Liver (tissue), 9 donors: ENCODE data around the gene GSTA2. TPM values are rescaled to one million over a fixed set of nuclear protein-coding genes. Genes with fewer than 3 reads are reported as not detected.

Experiments
- DNase-seq: peaks from one replicate; pipeline ENCODE4 v3.0.0-alpha.2; 2017; ENCODE audit warnings: low spot score
- H3K27ac ChIP-seq, 2 donors: one replicate each; pipeline ENCODE4 v1.7.0; 2013; ENCODE audit warnings: inconsistent platforms in 2 of 2, low read length in 2 of 2, control low read depth in 1 of 2, low read depth in 1 of 2, mild to moderate bottlenecking in 1 of 2
- H3K27me3 ChIP-seq, 4 donors: one replicate each; pipeline versions ENCODE4 v1.6.1 to v1.7.0; 2013; ENCODE audit warnings: low read length in 3 of 4, inconsistent platforms in 1 of 4, mild to moderate bottlenecking in 1 of 4, moderate library complexity in 1 of 4; ENCODE audit not compliant: control insufficient read depth in 4 of 4, insufficient read depth in 4 of 4
- H3K36me3 ChIP-seq, 4 donors: one replicate each; pipeline versions ENCODE4 v1.6.1 to v1.7.0; 2013; ENCODE audit warnings: low read length in 3 of 4, mild to moderate bottlenecking in 3 of 4, low read depth in 1 of 4, moderate library complexity in 1 of 4; ENCODE audit not compliant: control insufficient read depth in 4 of 4, insufficient read depth in 3 of 4
- H3K4me1 ChIP-seq, 4 donors: one replicate each; pipeline versions ENCODE4 v1.6.1 to v1.7.0; 2013; ENCODE audit warnings: low read length in 3 of 4, mild to moderate bottlenecking in 3 of 4, moderate library complexity in 1 of 4; ENCODE audit not compliant: control insufficient read depth in 4 of 4, insufficient read depth in 4 of 4
- H3K4me3 ChIP-seq, 3 donors: one replicate each; pipeline versions ENCODE4 v1.6.1 to v1.7.0; 2013; ENCODE audit warnings: low read length in 3 of 3, control low read depth in 1 of 3, low read depth in 1 of 3, mild to moderate bottlenecking in 1 of 3
- H3K9ac ChIP-seq, 2 donors: one replicate each; pipeline ENCODE4 v1.7.0; 2013; ENCODE audit warnings: low read length in 2 of 2, mild to moderate bottlenecking in 2 of 2, moderate library complexity in 2 of 2, control low read depth in 1 of 2, low read depth in 1 of 2
- H3K9me3 ChIP-seq, 4 donors: one replicate each; pipeline versions ENCODE4 v1.6.1 to v1.7.0; 2013; ENCODE audit warnings: low read length in 3 of 4; ENCODE audit not compliant: control insufficient read depth in 4 of 4
- ATF3 ChIP-seq: IDR thresholded peaks from 2 replicates; pipeline ENCODE4 v1.6.1; 2016; ENCODE audit warnings: antibody characterized with exemption
- CTCF ChIP-seq: fragments of 150-350 bp; IDR thresholded peaks from 2 replicates; pipeline ENCODE4 v1.5.1; 2017; ENCODE audit warnings: improper control_type of control experiment, low read depth, low read length; ENCODE audit not compliant: missing input control
- EGR1 ChIP-seq, 2 donors: IDR thresholded peaks; 2 replicates each; pipeline ENCODE4 v1.6.1; 2016 to 2018; ENCODE audit warnings: antibody characterized with exemption in 2 of 2, low read depth in 2 of 2
- FOXA1 ChIP-seq: IDR thresholded peaks from 2 replicates; pipeline ENCODE4 v1.6.1; 2016; ENCODE audit warnings: antibody characterized with exemption
- GABPA ChIP-seq, 2 donors: IDR thresholded peaks in 1 of 2; conservative IDR thresholded peaks in 1 of 2; 2 replicates each; pipeline ENCODE4 v1.6.1; 2016; ENCODE audit warnings: antibody characterized with exemption in 2 of 2, mild to moderate bottlenecking in 1 of 2, moderate library complexity in 1 of 2
- HNF4A ChIP-seq, 2 donors: conservative IDR thresholded peaks; 2 replicates each; pipeline ENCODE4 v1.6.1; 2016; ENCODE audit warnings: antibody characterized with exemption in 2 of 2, mild to moderate bottlenecking in 2 of 2
- HNF4G ChIP-seq: IDR thresholded peaks from 2 replicates; pipeline ENCODE4 v1.6.1; 2016; ENCODE audit warnings: antibody characterized with exemption
- JUND ChIP-seq, 2 donors: IDR thresholded peaks; 2 replicates each; pipeline ENCODE4 v1.6.1; 2016; ENCODE audit warnings: antibody characterized with exemption in 2 of 2
- MAX ChIP-seq: IDR thresholded peaks from 2 replicates; pipeline ENCODE4 v1.6.1; 2016; ENCODE audit warnings: antibody characterized with exemption
- NR2F2 ChIP-seq: IDR thresholded peaks from 2 replicates; pipeline ENCODE4 v1.6.1; 2016; ENCODE audit warnings: antibody characterized with exemption
- RAD21 ChIP-seq, 2 donors: IDR thresholded peaks; 2 replicates each; pipeline ENCODE4 v1.6.1; 2016; ENCODE audit warnings: antibody characterized with exemption in 2 of 2, mild to moderate bottlenecking in 2 of 2
- REST ChIP-seq: IDR thresholded peaks from 2 replicates; pipeline ENCODE4 v1.6.1; 2016; ENCODE audit warnings: antibody characterized with exemption, mild to moderate bottlenecking
- RXRA ChIP-seq, 2 donors: IDR thresholded peaks; 2 replicates each; pipeline ENCODE4 v1.6.1; 2017 to 2018; ENCODE audit warnings: antibody characterized with exemption in 2 of 2, mild to moderate bottlenecking in 1 of 2
- TAF1 ChIP-seq: conservative IDR thresholded peaks from 2 replicates; pipeline ENCODE4 v1.6.1; 2016; ENCODE audit warnings: antibody characterized with exemption, mild to moderate bottlenecking
- YY1 ChIP-seq: IDR thresholded peaks from 2 replicates; pipeline ENCODE4 v1.6.1; 2016; ENCODE audit warnings: antibody characterized with exemption, mild to moderate bottlenecking
- ZBTB33 ChIP-seq: IDR thresholded peaks from 2 replicates; pipeline ENCODE4 v1.6.1; 2016; ENCODE audit warnings: antibody characterized with exemption
- WGBS: extraction: QIAGEN DNeasy Blood & Tissue Kit; methylation state at CpG from one replicate; pipeline ENCODE4 v1.1.7; 2013; 5-methylcytosine and 5-hydroxymethylcytosine counted together
- polyA plus RNA-seq, 2 donors: library from polyadenylated mRNA; stranded (reverse) in 1 of 2; unstranded in 1 of 2; fragments of 200-250 nt in 1 of 2; fragments of >200 nt in 1 of 2; fragmentation: Nextera tagmentation in 1 of 2; extraction: Ambion mirVana in 1 of 2; gene quantifications; one replicate each; pipeline versions ENCODE4 v1.2.1 to v1.2.3, GENCODE V29; 2013 to 2015
- total RNA-seq, 2 donors: library from RNA; depleted of rRNA; stranded (reverse); fragments of >200 nt; gene quantifications; one replicate each; pipeline ENCODE4 v1.2.3, GENCODE V29; 2014
- donor health status: healthy.
- donor health status: healthy.
- donor health status: healthy.
- donor health status: healthy.
- donor health status: healthy.

GSTA2 gene
- total and polyA plus RNA-seq, 4 donors = 1.4 to 110 (median 2.1) TPM

GRCh38 chr6:52746213-52746612, 17.1 kb downstream of the GSTA2 start:
- H3K27me3 ChIP-seq = no peaks in the 10 kb centered on the region
- no peaks in the 10 kb centered on the region for H3K9me3 ChIP-seq
- peaks cover 0 to 10% (median 3%) of the 10 kb centered on the region in 4 donors for H3K36me3 ChIP-seq
- 36% methylated on average over 4 of the region's 4 CpGs for WGBS
- H3K9ac ChIP-seq = no peak overlapping the region
- peaks cover 2 to 41% (median 33%) of the 10 kb centered on the region in 4 donors for H3K4me1 ChIP-seq
- TF ChIP-seq MAX (no peak), CTCF (no peak), RXRA (IDR thresholded peaks at IDR 0.05) (no peak), YY1 (no peak), RAD21 (IDR thresholded peaks at IDR 0.05) (no peak), ATF3 (no peak), TAF1 (no peak), EGR1 (IDR thresholded peaks at IDR 0.05; ENCODE audit: low read depth in 2 of 2) (no peak), ZBTB33 (no peak), REST (no peak), HNF4A (conservative IDR thresholded peaks at IDR 0.05) (no peak), HNF4G (no peak), JUND (IDR thresholded peaks at IDR 0.05) (no peak)
- no peak overlapping the region for H3K4me3 ChIP-seq
- DNase-seq = no peak
- peak overlapping the region in 1 of 2 donors; percentile 38 for H3K27ac ChIP-seq

- H3K27ac ChIP-seq = peak overlapping the region in 1 of 2 donors; percentile 38
- peaks cover 0 to 6% (median 1%) of the 10 kb centered on the region in 4 donors for H3K36me3 ChIP-seq
- no peak for DNase-seq
- H3K4me3 ChIP-seq = no peak overlapping the region
- H3K4me1 ChIP-seq = peaks cover 2 to 41% (median 33%) of the 10 kb centered on the region in 4 donors
- no peaks in the 10 kb centered on the region for H3K27me3 ChIP-seq
- no peak overlapping the region for H3K9ac ChIP-seq
- 33% methylated on average over 1 of the region's 1 CpG for WGBS
- H3K9me3 ChIP-seq = no peaks in the 10 kb centered on the region
- peak; percentile 64 for TF ChIP-seq REST
- TF ChIP-seq GABPA (IDR thresholded peaks at IDR 0.05 in 1 of 2, conservative IDR thresholded peaks at IDR 0.05 in 1 of 2) = no peak
- no peak for TF ChIP-seq NR2F2
- TF ChIP-seq ZBTB33 = peak; percentile 29
- TF ChIP-seq CTCF = no peak
- no peak for TF ChIP-seq FOXA1
Observed at GRCh38 chr6:52745764-52746201, 17.5 kb downstream of the GSTA2 start.
